ENCODE measurements around the gene ADAM15. TPM values are rescaled to one million over a fixed set of nuclear protein-coding genes. Genes with fewer than 3 reads are reported as not detected.

Gene ADAM15
- total RNA-seq, 3 donors from 2014 or later: 97.8 to 155 (median 109) TPM

DNA sequence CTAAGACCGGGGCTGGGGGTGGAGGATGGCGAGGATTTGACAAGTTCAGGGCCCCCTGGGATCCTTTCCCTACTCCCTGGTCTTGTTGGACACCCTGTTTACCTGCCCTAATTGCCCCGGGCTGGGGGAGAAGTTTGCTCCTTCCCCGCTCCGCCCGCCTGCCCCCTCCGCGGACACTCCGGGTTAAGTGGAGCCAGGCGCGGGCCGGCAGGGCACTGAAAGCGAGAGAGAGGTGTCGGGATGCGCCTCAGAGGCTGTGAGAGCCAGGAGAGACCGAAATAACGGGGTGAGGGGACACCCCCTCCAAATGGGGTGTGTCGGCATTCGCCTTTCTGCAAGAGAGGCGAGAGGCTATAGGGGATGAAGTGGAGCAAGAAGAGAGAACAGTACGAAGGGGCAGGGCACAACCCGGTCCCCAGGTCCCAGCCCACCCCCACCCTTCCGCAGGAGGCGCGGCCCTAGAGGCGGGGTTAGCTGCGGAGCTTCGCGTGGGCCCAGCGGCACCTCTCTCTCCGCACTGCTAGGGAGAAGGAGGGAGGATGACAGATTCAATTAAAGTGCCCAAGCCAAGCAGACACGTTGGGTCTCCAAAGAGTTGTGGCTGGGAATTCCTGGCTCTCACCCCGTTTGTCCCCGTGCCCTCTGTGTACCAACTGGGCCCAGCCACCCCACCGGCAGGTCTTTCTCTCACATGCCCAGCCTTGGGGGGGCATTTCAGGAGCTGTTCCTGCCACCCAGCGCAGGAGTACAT, 31.4 kb downstream of the ADAM15 start:
- DNase-seq (ENCODE audit: low spot score in 2 of 2): no peak
- TF ChIP-seq, protein P1, sequence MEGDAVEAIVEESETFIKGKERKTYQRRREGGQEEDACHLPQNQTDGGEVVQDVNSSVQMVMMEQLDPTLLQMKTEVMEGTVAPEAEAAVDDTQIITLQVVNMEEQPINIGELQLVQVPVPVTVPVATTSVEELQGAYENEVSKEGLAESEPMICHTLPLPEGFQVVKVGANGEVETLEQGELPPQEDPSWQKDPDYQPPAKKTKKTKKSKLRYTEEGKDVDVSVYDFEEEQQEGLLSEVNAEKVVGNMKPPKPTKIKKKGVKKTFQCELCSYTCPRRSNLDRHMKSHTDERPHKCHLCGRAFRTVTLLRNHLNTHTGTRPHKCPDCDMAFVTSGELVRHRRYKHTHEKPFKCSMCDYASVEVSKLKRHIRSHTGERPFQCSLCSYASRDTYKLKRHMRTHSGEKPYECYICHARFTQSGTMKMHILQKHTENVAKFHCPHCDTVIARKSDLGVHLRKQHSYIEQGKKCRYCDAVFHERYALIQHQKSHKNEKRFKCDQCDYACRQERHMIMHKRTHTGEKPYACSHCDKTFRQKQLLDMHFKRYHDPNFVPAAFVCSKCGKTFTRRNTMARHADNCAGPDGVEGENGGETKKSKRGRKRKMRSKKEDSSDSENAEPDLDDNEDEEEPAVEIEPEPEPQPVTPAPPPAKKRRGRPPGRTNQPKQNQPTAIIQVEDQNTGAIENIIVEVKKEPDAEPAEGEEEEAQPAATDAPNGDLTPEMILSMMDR (IDR thresholded peaks at IDR 0.05): no peak
- no peak for TF ChIP-seq POLR2AphosphoS5 (IDR thresholded peaks at IDR 0.05)
- TF ChIP-seq POLR2A (IDR thresholded peaks at IDR 0.05): no peak
- Histone ChIP-seq H3K27ac (peak overlapping the region; percentile 94 to 98), H3K36me3 (no peaks in the 10 kb centered on the region), H3K4me1 (peaks cover 32 to 45% of the 10 kb centered on the region in 2 donors), H3K27me3 (peaks cover 16 to 26% of the 10 kb centered on the region in 2 donors), H3K4me3 (peak overlapping the region; percentile 3 to 82 (median 63)), H3K9me3 (no peaks in the 10 kb centered on the region)
- intact Hi-C loops (cut with DNase I; ENCODE audit: low total_unique reads): no loop called here

DNA sequence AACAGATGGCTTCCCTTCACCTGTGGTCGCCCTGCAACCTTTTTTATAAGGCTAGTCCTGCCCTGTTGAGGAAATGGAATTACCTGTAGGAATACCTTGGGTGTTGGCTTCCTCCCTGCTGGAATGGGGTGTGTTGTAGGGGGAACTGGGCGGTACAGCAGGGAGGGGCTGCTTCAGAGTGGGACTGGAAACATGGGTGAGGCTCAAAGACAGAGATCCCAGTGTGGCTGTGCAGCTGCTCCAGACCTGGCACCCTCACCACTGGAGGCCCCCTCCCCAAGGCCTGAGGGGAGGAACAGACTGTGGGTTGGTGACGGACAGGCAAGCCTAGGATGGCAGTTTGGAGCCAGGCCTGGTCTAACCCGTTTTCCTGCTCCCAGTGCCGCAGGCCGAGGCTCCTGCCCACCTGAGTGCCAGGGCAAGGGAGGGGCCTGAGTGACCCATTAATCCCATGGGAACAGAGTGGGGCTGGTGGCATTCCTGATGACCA, 32.0 kb downstream of the ADAM15 start:
- Histone ChIP-seq H3K27me3 (peaks cover 16 to 26% of the 10 kb centered on the region in 2 donors), H3K36me3 (no peaks in the 10 kb centered on the region), H3K27ac (peak overlapping the region; percentile 94 to 98), H3K9me3 (no peaks in the 10 kb centered on the region), H3K4me3 (peak overlapping the region in 2 of 3 donors; percentile 63 to 82), H3K4me1 (peaks cover 32 to 44% of the 10 kb centered on the region in 2 donors)
- intact Hi-C loops (cut with DNase I; ENCODE audit: low total_unique reads): no loop called here
- TF ChIP-seq, protein P1 (IDR thresholded peaks at IDR 0.05): no peak
- peak in 2 of 3 donors; percentile 25 to 42 for TF ChIP-seq POLR2AphosphoS5 (IDR thresholded peaks at IDR 0.05)
- DNase-seq (ENCODE audit: low spot score in 2 of 2): peak; percentile 79 to 85

DNA sequence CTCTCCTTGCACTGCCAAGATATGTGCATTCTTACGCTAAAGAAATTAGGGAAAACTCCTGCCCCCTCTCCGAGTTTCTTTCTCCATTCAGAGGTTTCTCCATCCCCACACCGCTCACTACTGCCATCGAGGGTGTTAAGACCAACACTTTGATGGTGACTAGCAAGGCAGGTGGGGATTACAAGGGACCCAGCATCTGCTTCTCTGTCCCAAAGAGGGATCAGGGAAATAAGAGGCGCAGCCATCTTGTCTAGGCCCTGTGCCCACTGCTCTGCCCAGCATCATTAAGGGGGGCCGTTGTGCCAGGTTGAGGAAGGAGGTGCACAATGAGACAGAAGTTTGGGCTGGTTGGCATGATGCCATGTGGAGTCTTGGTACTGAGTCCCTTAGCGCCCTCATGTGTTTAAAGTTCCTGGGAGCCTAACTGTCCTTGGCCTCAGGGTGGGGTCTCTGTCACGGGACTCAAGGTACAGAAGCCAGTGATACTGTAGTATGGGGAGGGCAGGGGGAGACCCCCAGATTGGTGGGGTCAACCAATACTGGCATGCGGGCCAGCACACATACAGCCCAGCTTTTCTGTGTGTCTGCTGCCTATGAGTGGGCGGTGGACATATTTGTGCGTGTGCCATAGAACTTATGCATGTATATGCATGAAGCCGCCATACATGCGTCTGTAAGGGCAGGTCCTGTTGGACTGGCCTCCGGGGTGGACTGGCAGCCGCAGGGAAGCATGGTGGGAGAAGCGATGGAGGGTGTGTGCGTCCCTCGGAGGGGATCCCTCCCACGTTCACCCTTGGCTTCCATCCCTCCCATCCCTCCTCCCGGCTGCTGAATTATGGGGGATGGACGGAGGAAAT, 33.0 kb downstream of the ADAM15 start:
- Histone ChIP-seq H3K4me1 (peaks cover 32 to 36% of the 10 kb centered on the region in 2 donors), H3K4me3 (peak overlapping the region; percentile 69 to 86 (median 73)), H3K36me3 (no peaks in the 10 kb centered on the region), H3K27ac (peak overlapping the region; percentile 94 to 98), H3K9me3 (no peaks in the 10 kb centered on the region), H3K27me3 (peaks cover 16 to 26% of the 10 kb centered on the region in 2 donors)
- intact Hi-C loops (cut with DNase I; ENCODE audit: low total_unique reads): no loop called here
- peak; percentile 73 to 80 for DNase-seq (ENCODE audit: low spot score in 2 of 2)
- no peak for TF ChIP-seq POLR2A (IDR thresholded peaks at IDR 0.05)
- TF ChIP-seq, protein P1 (IDR thresholded peaks at IDR 0.05): no peak
- peak in 1 of 3 donors; percentile 42 for TF ChIP-seq POLR2AphosphoS5 (IDR thresholded peaks at IDR 0.05)

DNA sequence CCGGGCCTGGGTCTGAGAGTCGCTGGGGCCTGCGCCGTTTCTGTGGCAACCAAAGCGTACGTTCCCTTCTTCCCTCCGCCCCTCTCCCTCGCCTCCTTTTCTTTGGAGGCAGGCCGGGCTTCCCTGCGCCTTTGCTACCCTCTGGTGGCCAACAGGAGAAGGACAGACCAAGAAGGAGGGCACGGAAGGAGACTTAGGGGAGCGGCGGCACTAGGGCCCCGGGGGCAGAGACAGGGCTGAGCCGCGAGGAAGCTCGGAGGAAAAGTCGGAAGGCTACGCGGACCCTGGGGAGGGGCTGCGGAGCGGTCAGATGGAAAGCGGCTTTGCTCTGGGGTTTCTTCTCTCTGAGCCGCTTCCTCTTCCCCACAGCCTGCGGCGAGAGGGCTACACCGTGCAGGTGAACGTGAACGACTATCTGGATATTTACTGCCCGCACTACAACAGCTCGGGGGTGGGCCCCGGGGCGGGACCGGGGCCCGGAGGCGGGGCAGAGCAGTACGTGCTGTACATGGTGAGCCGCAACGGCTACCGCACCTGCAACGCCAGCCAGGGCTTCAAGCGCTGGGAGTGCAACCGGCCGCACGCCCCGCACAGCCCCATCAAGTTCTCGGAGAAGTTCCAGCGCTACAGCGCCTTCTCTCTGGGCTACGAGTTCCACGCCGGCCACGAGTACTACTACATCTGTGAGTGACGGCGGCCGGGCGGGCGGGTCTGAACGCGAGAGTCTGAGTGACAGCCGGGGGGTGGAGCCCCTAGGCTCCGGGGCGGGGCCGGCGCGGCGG, 33.8 kb downstream of the ADAM15 start:
- intact Hi-C loops (cut with DNase I; ENCODE audit: low total_unique reads): no loop called here
- no peaks in the 10 kb centered on the region for H3K9me3 ChIP-seq
- peaks cover 30 to 32% of the 10 kb centered on the region in 2 donors for H3K4me1 ChIP-seq
- H3K27me3 ChIP-seq: peaks cover 16 to 23% of the 10 kb centered on the region in 2 donors
- peak; percentile 91 to 94 for DNase-seq (ENCODE audit: low spot score in 2 of 2)
- peak overlapping the region; percentile 69 to 86 (median 73) for H3K4me3 ChIP-seq
- no peaks in the 10 kb centered on the region for H3K36me3 ChIP-seq
- TF ChIP-seq, protein P1 (IDR thresholded peaks at IDR 0.05): peak; percentile 96 to 99 (median 96)
- TF ChIP-seq POLR2A (IDR thresholded peaks at IDR 0.05) (no peak), POLR2AphosphoS5 (IDR thresholded peaks at IDR 0.05) (peak; percentile 32 to 77 (median 71))
- H3K27ac ChIP-seq: peak overlapping the region; percentile 94 to 98

Data from breast epithelium (tissue), 4 donors.